Measurements from ENCODE around the gene MATN4.

MATN4 gene

GRCh38 chr20:45248609-45249008, 59.5 kb downstream of the MATN4 start:
- DNase-seq (ENCODE audit: low read depth in 3 of 3), result no peak

GRCh38 chr20:45247865-45248264, 60.2 kb downstream of the MATN4 start:
- DNase-seq (ENCODE audit: low read depth in 3 of 3), result no peak

- no peak for DNase-seq (ENCODE audit: low read depth in 3 of 3)
Measured at GRCh38 chr20:45246109-45246508, 62.0 kb downstream of the MATN4 start.
